Measurements from ENCODE around the gene PDE4D.

Gene PDE4D

GRCh38 chr5:59542306-59542705, 351.2 kb downstream of the PDE4D start:
- DNase-seq: no peak

GRCh38 chr5:59540366-59540765, 353.2 kb downstream of the PDE4D start:
- DNase-seq: no peak

- DNase-seq: no peak
These were observed 354.8 kb downstream of the PDE4D start for GRCh38 chr5:59538750-59539121.

GRCh38 chr5:59537961-59538749, 355.4 kb downstream of the PDE4D start:
- no peak for DNase-seq

- DNase-seq: no peak
These were observed 356.7 kb downstream of the PDE4D start for GRCh38 chr5:59536875-59537274.

- no peak for DNase-seq
These were observed 358.0 kb downstream of the PDE4D start for GRCh38 chr5:59535561-59535960.

GRCh38 chr5:59533730-59534108, 359.8 kb downstream of the PDE4D start:
- DNase-seq: no peak

- no peak for DNase-seq
These were observed 360.4 kb downstream of the PDE4D start for GRCh38 chr5:59532979-59533729.

- DNase-seq: no peak
These were observed 364.3 kb downstream of the PDE4D start for GRCh38 chr5:59529239-59529638.

GRCh38 chr5:59528202-59528862, 365.2 kb downstream of the PDE4D start:
- no peak for DNase-seq

- DNase-seq: no peak
These were observed 367.6 kb downstream of the PDE4D start for GRCh38 chr5:59525957-59526356.

- DNase-seq: no peak
These were observed 368.2 kb downstream of the PDE4D start for GRCh38 chr5:59525311-59525710.

- DNase-seq: no peak
These were observed 371.2 kb downstream of the PDE4D start for GRCh38 chr5:59522201-59522831.

- no peak for DNase-seq
These were observed 372.1 kb downstream of the PDE4D start for GRCh38 chr5:59521476-59521875.

GRCh38 chr5:59519338-59519737, 374.2 kb downstream of the PDE4D start:
- DNase-seq: no peak

- DNase-seq: no peak
These were observed 375.5 kb downstream of the PDE4D start for GRCh38 chr5:59517926-59518585.

GRCh38 chr5:59516161-59516560, 377.4 kb downstream of the PDE4D start:
- no peak for DNase-seq

GRCh38 chr5:59506285-59506877, 387.1 kb downstream of the PDE4D start:
- no peak for DNase-seq

- no peak for DNase-seq
These were observed 389.5 kb downstream of the PDE4D start for GRCh38 chr5:59504043-59504442.

GRCh38 chr5:59503220-59503619, 390.3 kb downstream of the PDE4D start:
- no peak for DNase-seq

- DNase-seq: no peak
These were observed 392.2 kb downstream of the PDE4D start for GRCh38 chr5:59501316-59501715.

- no peak for DNase-seq
These were observed 393.5 kb downstream of the PDE4D start for GRCh38 chr5:59500014-59500413.

Measured in activated T-cell treated with anti-CD3 and anti-CD28 coated beads for 4 hours (primary cell).